Brain pericyte (primary cell): ENCODE data around the gene AEBP2.
"Not testable (repeated sequence)": the region's sequence is repeated elsewhere in the genome, so short reads cannot be mapped to it uniquely, and the experiment has no call there.

Experiments
- DNase-seq: peaks from one replicate; pipeline ENCODE4 v3.0.0-alpha.2; 2012; ENCODE audit warnings: low read depth, low spot score

Gene AEBP2

GRCh38 chr12:19454837-19455236 lies 15.5 kb downstream of the AEBP2 start:
- no peak for DNase-seq

GRCh38 chr12:19456176-19456575 lies 16.9 kb downstream of the AEBP2 start:
- DNase-seq: no peak

- DNase-seq: no peak
Observed at GRCh38 chr12:19457561-19457960, 18.3 kb downstream of the AEBP2 start.

GRCh38 chr12:19458733-19459132 lies 19.4 kb downstream of the AEBP2 start:
- no peak for DNase-seq

- DNase-seq: no peak
Observed at GRCh38 chr12:19461999-19462398, 22.7 kb downstream of the AEBP2 start.

- DNase-seq: no peak
Observed at GRCh38 chr12:19462406-19462805, 23.1 kb downstream of the AEBP2 start.

GRCh38 chr12:19464192-19464580 lies 24.9 kb downstream of the AEBP2 start:
- DNase-seq: no peak

GRCh38 chr12:19465711-19466110 lies 26.4 kb downstream of the AEBP2 start:
- DNase-seq: no peak

- DNase-seq: no peak
Observed at GRCh38 chr12:19474147-19474546, 34.9 kb downstream of the AEBP2 start.

- DNase-seq: not testable (repeated sequence)
Observed at GRCh38 chr12:19475884-19476505, 36.7 kb downstream of the AEBP2 start.

- DNase-seq: no peak
Observed at GRCh38 chr12:19477071-19477470, 37.8 kb downstream of the AEBP2 start.

- DNase-seq: no peak
Observed at GRCh38 chr12:19480459-19480858, 41.2 kb downstream of the AEBP2 start.

GRCh38 chr12:19482036-19482435 lies 42.7 kb downstream of the AEBP2 start:
- DNase-seq: no peak

- no peak for DNase-seq
Observed at GRCh38 chr12:19482551-19483109, 43.3 kb downstream of the AEBP2 start.

GRCh38 chr12:19483727-19484126 lies 44.4 kb downstream of the AEBP2 start:
- DNase-seq: no peak

GRCh38 chr12:19484738-19485137 lies 45.4 kb downstream of the AEBP2 start:
- no peak for DNase-seq

- no peak for DNase-seq
Observed at GRCh38 chr12:19485240-19485639, 45.9 kb downstream of the AEBP2 start.

GRCh38 chr12:19489168-19489567 lies 49.9 kb downstream of the AEBP2 start:
- no peak for DNase-seq

GRCh38 chr12:19490908-19491307 lies 51.6 kb downstream of the AEBP2 start:
- no peak for DNase-seq

GRCh38 chr12:19491863-19492262 lies 52.6 kb downstream of the AEBP2 start:
- DNase-seq: no peak

- no peak for DNase-seq
Observed at GRCh38 chr12:19496219-19496878, 57.1 kb downstream of the AEBP2 start.

GRCh38 chr12:19498099-19498498 lies 58.8 kb downstream of the AEBP2 start:
- DNase-seq: no peak

GRCh38 chr12:19499030-19499429 lies 59.7 kb downstream of the AEBP2 start:
- DNase-seq: no peak
